GM12801 (cell line): Measurements from ENCODE around the gene FAM53A.

Experiments
- CTCF ChIP-seq: IDR thresholded peaks from one replicate; pipeline ENCODE4 v1.5.1; 2011; ENCODE audit warnings: control low read depth; ENCODE audit not compliant: insufficient read length; ENCODE audit errors: extremely low read depth

The FAM53A gene

GRCh38 chr4:1726146-1726934 lies 42.2 kb upstream of the FAM53A start:
- TF ChIP-seq CTCF, result peak; percentile 52

- no peak for TF ChIP-seq CTCF
Observed at GRCh38 chr4:1725521-1725920, 41.4 kb upstream of the FAM53A start.

GRCh38 chr4:1723131-1723801 lies 39.2 kb upstream of the FAM53A start:
- no peak for TF ChIP-seq CTCF

- no peak for TF ChIP-seq CTCF
Observed at GRCh38 chr4:1722551-1723118, 38.5 kb upstream of the FAM53A start.

DNA sequence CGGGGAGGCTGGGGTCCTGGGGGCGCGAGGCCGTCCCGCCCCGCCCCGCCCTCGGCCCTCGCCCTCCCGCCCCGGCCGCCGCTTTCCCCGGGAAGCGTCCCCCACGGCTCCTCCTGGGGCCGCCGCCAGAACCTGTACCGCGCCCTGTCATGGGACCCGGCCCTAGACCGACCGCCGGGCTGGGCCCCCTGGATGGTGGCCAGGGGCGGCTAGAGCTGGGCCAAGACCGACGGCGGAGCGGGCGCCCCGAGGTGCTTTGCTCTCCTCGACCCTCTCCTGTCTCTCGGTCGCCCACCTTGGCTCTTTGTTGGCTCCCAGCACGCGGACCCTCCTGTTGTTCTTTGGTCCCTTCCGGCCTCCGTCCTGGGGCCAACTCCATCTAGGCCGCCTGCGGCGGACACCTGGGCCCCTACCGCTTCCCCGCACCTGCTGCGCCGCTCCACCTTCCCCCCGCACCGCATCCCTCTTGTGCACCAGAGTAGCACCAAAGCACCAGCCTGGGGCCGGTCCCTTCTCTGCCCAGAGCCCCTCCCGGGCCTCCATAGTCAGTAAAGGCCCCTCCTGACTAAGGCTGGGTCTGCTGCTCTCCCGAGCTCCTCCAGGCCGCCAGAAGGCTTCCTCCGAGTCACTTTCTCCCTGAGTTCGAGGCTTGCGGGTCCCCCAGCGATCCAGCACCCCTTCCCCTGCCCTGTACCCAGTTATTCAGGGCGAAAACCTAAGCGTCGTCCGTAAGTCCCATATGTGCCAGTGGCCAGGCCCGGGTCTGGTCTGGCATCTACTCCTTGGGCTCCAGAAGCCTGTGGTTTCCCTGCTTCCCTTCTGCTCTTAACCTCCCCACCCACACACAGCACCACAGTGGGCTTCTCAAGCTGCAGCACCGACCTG lies 37.8 kb upstream of the FAM53A start:
- no peak for TF ChIP-seq CTCF

DNA sequence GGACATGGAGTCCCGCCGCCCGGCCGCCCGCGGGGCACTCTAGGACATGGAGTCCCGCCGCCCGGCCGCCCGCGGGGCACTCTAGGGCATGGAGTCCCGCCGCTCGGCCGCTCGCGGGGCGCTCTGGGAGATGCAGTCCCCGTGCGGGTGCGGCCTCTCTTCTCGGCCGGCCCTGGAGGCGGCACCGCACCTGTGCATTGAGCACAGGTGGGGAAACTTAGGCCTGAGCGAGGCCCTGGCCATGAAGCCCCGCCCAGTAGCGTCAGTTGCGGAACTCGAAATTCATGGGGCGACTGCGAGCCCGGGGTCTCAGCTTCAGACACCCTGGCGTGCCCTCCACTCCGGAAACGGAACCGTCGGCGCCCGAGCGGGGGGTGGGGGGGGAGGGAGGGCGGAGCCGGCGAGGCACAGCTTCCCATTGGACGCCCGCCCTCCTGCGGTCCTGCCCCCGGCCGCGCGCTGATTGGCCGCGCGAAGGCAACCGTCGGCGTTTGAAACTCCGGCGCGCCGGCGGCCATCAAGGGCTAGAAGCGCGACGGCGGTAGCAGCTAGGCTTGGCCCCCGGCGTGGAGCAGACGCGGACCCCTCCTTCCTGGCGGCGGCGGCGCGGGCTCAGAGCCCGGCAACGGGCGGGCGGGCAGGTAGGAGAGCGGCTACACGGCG lies 37.0 kb upstream of the FAM53A start, which contains the start of the genes TACC3 and TMEM129:
TSS of gene TACC3 (plus strand) at position 519 of the 663 bp plus-strand sequence. CDS start 1,901 bp downstream, outside the sequence.
TSS of gene TMEM129 (minus strand) at position 321 of the 663 bp plus-strand sequence. CDS start 486 bp downstream, outside the sequence.
- no peak for TF ChIP-seq CTCF
